Measurements from ENCODE around the gene KIF1B.

KIF1B gene

DNA sequence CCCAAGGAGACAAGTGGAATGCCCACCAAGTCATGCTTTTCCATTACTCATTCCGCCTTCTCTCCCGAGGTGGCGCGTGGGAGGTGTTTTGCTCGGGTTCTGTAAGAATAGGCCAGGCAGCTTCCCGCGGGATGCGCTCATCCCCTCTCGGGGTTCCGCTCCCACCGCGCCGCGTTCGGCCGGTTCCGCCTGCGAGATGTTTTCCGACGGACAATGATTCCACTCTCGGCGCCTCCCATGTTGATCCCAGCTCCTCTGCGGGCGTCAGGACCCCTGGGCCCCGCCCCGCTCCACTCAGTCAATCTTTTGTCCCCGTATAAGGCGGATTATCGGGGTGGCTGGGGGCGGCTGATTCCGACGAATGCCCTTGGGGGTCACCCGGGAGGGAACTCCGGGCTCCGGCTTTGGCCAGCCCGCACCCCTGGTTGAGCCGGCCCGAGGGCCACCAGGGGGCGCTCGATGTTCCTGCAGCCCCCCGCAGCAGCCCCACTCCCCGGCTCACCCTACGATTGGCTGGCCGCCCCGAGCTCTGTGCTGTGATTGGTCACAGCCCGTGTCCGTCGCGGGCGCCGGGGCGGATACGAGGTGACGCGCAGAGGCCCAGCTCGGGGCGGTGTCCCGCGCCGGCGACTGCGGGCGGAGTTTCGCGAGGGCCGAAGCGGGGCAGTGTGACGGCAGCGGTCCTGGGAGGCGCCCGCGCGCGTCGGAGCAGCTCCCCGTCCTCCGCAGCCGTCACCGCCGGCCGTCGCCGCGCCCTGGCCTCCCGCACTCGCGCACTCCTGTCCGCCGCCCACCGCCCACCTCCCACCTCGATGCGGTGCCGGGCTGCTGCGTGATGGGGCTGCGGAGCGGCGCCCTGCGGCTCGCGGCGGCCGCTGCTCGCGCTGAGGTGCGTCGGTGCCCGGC, at the start of gene KIF1B:
KIF1B (plus strand) TSS at position 666 of the 906 bp plus-strand sequence. CDS start 21,759 bp downstream, outside the sequence.
- DNase-seq (ENCODE audit: low spot score) = peak; percentile 99

GRCh38 chr1:10160907-10161490, 49.4 kb upstream of the KIF1B start:
- no peak for DNase-seq (ENCODE audit: low spot score)

DNA sequence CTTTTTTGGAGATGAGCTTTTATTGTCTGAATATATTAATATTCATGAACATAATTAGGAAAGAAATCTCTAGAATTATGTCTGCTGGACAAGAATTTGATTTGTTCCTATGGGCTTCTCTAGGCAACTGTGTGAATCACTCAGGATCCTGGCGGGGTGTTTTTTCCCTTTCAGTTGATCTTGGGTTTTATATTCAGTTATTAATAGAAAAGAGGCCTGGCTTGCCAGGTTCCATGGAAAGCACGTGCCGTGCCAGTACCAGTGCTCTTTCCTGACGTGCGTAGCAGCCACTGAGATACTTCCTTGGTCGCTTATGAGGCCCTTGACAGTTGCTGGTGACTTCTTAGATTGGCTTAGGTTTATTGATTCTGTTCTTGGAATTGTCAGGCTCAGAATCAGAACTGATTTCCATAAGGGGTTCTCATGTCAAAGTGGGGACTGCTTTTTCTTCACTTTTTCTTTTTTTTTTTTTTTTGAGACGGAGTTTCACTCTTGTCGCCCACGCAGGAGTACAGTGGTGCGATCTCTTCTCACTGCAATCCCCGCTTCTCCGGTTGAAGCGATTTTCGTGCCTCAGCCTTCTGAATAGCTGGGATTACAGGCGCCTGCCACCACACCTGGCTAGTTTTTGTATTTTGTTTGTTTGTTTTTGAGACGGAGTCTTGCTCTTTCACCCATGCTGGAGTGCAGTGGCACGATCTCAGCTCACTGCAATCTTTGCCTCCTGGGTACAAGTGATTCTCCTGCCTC, 48.7 kb upstream of the KIF1B start:
- DNase-seq (ENCODE audit: low spot score) = no peak

DNA sequence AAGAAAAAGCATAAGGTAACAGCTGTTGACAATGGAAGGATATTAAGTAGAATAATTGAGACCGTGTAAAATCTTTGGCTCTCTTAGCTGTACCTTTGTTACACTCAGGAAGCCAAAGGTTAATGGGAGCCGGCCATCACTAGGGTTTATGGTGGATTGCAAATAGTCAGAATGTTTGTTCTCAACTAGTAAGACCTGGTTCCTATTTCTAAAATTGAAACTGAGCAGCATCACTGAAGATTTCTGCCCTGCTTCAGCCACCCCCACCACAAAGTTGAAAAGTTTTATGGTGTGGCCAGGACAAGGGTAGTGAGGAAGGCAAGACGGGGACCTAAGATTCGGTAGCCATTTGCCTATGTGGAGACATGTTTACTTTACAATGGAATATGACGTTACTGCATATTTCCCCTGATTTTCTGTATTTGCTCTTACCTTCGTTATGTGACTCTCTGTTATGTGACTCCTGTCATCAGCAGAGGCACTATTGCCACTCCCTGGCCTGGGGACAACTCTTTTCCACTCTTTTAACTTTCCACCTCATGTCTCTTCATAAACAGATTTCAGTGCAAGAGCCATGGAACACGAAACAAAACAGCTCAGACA, 41.4 kb upstream of the KIF1B start:
- no peak for DNase-seq (ENCODE audit: low spot score)

- DNase-seq (ENCODE audit: low spot score) = no peak
Observed at GRCh38 chr1:10170239-10170574, 40.2 kb upstream of the KIF1B start.

DNA sequence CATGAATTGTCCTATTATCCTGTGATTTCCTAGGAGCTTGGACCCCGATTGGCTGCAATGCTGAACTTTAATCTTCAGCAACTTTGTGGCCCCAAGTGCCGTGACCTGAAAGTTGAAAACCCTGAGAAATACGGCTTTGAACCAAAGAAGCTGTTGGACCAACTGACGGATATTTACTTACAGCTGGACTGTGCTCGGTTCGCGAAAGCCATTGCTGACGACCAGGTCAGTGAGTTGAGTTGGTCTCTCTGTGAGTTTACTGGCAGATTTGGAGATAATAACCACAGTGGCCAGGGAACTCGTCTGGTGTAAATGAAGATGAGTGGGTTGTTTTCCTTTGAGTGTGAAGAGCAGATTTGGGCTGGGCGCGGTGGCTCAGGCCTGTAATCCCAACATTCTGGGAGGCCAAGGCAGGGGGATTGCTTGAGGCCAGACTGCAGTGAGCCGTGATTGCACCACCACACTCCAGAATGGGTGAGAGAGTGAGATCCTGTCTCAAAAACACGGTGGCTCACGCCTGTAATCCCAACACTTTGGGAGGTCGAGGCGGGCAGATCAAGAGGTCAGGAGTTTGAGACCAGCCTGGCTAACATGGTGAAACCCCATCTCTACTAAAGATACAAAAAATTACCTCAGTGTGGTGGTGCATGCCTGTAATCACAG, 39.1 kb upstream of the KIF1B start:
- no peak for DNase-seq (ENCODE audit: low spot score)

GRCh38 chr1:10171995-10172669, 38.2 kb upstream of the KIF1B start:
- DNase-seq (ENCODE audit: low spot score) = no peak

GRCh38 chr1:10173582-10173981, 36.8 kb upstream of the KIF1B start:
- DNase-seq (ENCODE audit: low spot score) = no peak

- no peak for DNase-seq (ENCODE audit: low spot score)
Observed at GRCh38 chr1:10177876-10178275, 32.5 kb upstream of the KIF1B start.

DNA sequence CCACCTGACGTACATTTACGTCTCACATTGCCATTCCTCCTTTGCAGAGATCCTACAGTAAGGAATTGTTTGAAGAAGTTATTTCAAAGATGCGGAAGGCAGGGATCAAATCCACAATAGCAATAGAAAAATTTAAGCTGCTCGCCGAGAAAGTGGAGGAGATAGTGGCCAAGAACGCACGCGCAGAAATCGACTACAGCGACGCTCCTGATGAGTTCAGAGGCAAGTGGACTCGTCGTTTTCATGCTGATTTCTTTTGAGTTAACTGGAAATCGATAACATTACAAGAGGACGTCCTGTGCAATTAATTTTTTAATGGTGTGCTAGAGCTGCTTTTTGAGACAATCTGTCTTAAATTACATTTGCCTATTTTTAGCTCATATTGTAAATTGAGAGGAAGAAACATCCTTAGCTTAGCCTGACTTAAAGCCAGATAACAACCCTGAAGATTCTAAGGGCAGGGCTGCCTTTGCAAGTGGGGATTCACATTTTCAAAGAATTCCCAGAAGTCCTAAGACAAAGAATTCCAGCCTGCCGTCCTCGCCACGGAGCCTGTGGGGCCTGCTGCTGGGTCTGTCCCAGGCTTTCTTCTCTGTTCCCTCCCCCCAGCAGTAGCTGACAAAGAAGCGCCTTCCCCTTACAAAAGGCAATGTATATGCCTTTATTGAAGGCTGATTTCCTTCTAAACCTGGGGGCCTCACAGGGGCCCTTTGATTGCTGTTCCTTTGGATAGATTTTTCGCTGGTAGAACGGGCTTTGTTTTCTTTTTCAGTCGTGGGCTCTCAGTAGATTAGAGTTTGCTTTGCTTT, 31.6 kb upstream of the KIF1B start:
- no peak for DNase-seq (ENCODE audit: low spot score)

DNA sequence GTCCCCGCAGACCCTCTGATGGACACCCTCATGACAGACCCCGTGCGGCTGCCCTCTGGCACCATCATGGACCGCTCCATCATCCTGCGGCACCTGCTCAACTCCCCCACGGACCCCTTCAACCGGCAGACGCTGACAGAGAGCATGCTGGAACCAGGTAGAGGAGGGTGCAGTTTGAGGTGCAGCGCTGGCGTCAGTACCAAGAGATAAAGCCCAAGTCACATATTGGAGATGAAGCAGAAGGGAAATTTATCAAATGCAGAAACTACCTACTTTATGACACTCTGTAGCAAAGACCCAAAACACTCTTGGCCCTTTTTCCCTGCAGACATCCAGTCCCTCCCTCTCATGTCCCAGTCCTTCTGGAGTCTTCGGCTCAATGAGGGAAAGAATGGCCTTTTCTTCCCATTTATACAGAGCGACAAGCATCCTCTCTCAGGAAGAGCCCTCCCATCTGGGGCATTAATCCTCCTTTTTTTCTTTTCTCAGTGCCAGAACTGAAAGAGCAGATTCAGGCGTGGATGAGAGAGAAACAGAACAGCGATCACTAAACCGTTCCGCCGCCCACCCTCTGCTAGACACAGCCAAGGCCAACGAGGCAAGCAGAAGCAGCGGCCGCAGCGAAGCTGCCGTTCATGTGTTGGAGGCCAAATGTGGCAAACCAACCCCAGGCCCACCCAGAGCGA, 30.8 kb upstream of the KIF1B start:
- DNase-seq (ENCODE audit: low spot score) = no peak

GRCh38 chr1:10181154-10181553, 29.2 kb upstream of the KIF1B start:
- no peak for DNase-seq (ENCODE audit: low spot score)

DNA sequence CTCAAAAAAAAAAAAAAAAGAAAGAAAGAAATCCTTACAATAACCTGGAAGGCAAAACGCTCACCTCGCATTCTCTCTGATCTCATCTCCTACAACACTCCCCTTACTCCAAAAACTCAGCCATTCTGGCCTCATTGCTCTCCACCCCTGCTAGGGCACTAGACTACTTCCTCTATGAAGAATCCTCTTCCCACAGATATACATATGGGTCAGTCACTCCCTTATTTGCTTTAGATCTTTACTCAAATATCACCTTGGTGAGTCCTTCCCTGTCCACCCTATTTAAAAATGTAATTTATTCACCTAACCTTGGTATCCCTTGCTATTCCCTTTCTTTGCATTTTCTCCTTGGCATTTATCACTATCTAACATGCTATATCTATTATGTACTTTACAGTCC, 24.6 kb upstream of the KIF1B start:
- DNase-seq (ENCODE audit: low spot score) = no peak

DNA sequence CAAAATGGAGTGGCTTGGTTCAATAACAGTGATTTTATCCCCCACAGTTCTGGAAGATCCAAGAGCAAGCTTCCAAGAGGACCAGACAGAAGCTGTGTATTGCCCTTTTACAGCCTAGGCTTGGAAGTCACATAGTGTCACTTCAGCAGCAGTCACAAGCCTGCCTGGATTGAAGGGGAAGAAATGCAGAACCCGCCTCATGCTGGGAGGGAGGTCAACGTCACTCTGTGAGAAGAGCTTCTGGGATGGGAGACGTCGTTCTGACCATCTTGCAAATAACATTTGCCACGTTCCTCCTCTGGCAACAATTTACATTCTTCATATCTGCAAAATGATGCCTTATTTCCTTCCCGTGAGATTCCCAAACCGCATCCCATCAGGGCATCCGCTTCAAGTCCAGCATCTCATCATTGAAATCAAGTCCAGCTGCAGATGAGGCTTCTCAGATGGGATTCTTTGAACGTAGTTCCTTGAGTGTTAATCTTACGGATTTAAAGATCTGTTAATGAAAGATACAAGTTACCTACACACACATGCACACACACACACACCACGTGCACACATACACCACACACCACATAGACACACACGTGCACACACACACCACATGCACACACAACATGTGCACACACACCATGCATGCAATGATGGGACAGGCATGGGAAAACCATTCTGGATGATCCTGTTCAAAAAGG, 23.9 kb upstream of the KIF1B start:
- DNase-seq (ENCODE audit: low spot score) = no peak

DNA sequence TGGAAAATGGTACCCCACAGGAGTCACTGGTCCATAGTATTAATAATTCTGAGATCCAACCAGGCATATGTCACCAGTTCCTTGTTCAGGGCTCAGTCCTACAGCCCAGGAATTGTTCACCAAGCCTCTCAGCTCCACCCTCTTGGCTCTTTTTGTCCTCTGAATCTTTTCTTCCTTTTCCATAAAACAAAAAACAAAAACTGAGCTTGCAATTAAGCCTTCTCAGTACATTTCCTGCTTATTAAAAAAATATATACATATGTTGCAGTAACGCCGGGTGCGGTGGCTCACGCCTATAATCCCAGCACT, 23.4 kb upstream of the KIF1B start:
- DNase-seq (ENCODE audit: low spot score) = no peak

DNA sequence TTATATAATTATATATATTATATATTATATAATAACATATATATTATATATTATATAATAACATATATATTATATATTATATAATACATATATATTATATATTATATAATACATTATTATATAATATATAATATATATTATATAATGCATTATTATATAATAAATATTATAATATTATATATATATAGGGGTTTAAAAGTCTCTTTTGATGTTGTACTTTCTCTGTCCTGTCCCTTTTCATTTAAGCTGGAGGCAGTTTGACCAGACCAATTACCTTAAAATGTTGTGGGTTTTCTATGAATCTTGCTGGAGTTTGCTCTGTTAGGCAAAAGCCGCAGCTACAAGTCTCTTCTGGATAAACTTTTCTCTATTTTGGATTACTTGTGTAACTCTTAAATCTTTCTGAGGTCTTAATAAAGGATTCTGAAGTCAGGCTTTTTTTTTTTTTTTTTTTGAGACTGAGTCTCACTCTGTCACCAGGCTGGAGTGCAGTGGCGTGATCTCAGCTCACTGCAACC, 22.2 kb upstream of the KIF1B start:
- no peak for DNase-seq (ENCODE audit: low spot score)

GRCh38 chr1:10189659-10190058, 20.7 kb upstream of the KIF1B start:
- DNase-seq (ENCODE audit: low spot score) = no peak

GRCh38 chr1:10192263-10192662, 18.1 kb upstream of the KIF1B start:
- DNase-seq (ENCODE audit: low spot score) = no peak

DNA sequence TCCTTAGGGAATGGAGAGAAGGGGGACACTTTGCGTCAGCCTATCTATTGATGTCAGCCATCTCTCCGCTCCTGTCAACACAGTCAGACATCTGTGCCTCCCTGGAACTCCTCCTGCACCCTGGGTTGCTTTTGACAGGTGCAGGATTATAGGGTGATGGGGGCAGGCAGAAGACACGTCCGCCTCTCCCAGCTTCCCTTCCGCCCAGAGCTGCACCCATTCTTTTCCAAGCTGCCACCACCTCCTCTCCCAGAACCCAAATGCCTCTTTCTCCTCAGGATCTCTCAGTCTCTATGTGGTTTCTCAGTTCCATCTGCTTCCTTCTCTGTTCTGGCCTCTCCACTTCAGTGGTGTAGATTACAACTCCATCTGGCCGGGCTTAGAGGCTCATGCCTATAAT, 17.1 kb upstream of the KIF1B start:
- DNase-seq (ENCODE audit: low spot score) = no peak

Data from HuH-7.5 (cell line).